H1 (cell line): ENCODE results near the gene WDR7. TPM values are rescaled to one million over a fixed set of nuclear protein-coding genes. Genes with fewer than 3 reads are reported as not detected.

Source experiments
- CTCF ChIA-PET: fragments of 300-600 bp; sonication (Branson Sonifier 250); formaldehyde crosslinking; loops from one replicate; lab custom pipeline; 2021; ENCODE audit not compliant: partially characterized antibody; lab: Charles Lee
- POLR2A ChIA-PET: fragments of 300-600 bp; sonication (Branson Sonifier 250); formaldehyde crosslinking; loops from one replicate; lab custom pipeline; 2021; ENCODE audit warnings: inconsistent platforms; ENCODE audit not compliant: partially characterized antibody; lab: Charles Lee
- DNase-seq, 2 experiments: peaks; one replicate each; pipeline versions ENCODE4 v3.0.0 to v3.0.0-alpha.2; 2010 to 2022; ENCODE audit warnings: low spot score in 2 of 2, low read depth in 1 of 2, mixed read lengths in 1 of 2
- FAIRE-seq: peaks from 2 replicates; lab custom pipeline; 2011; peaks lifted over from hg19 to GRCh38; lab: Jason Lieb, UNC
- H2AFZ ChIP-seq: 2 replicates; pipeline ENCODE4 v1.8.1; 2012; ENCODE audit warnings: low read length, inconsistent platforms
- H2AK5ac ChIP-seq: 2 replicates; pipeline ENCODE4 v1.6.1; 2013; ENCODE audit warnings: low read depth, low read length
- H2BK120ac ChIP-seq: replicated peaks from 2 replicates; pipeline ENCODE3; 2013; ENCODE audit warnings: low read depth, low read length, inconsistent platforms
- H2BK12ac ChIP-seq: 2 replicates; pipeline ENCODE4 v1.6.1; 2013; ENCODE audit warnings: low read depth, low read length
- H2BK15ac ChIP-seq: 2 replicates; pipeline ENCODE4 v1.6.1; 2013; ENCODE audit warnings: low read length
- H2BK20ac ChIP-seq: 2 replicates; pipeline ENCODE4 v1.6.1; 2013; ENCODE audit warnings: low read length
- H2BK5ac ChIP-seq: 2 replicates; pipeline ENCODE4 v1.6.1; 2013; ENCODE audit warnings: low read depth, low read length
- H3K14ac ChIP-seq: 2 replicates; pipeline ENCODE4 v1.6.1; 2013; ENCODE audit warnings: inconsistent platforms; ENCODE audit not compliant: insufficient read length
- H3K18ac ChIP-seq: 2 replicates; pipeline ENCODE4 v1.6.1; 2013; ENCODE audit warnings: low read length; ENCODE audit errors: extremely low read depth
- H3K23ac ChIP-seq: 2 replicates; pipeline ENCODE4 v1.6.1; 2013; ENCODE audit warnings: inconsistent platforms; ENCODE audit not compliant: insufficient read length
- H3K23me2 ChIP-seq: 2 replicates; pipeline ENCODE4 v1.6.1; 2013; ENCODE audit warnings: low read depth, low read length
- H3K27ac ChIP-seq: 2 replicates; pipeline ENCODE4 v1.6.1; 2011; ENCODE audit warnings: low read depth, low read length, inconsistent platforms
- H3K27me3 ChIP-seq, 4 experiments: replicated peaks in 1 of 4; 1 replicate in 1 of 4; 2 replicates in 3 of 4; pipeline versions ENCODE4 v1.6.1 to v1.8.1; 2011 to 2013; ENCODE audit warnings: low read length in 3 of 4, mild to moderate bottlenecking in 3 of 4, inconsistent platforms in 2 of 4, mixed read lengths in 2 of 4, moderate library complexity in 1 of 4; ENCODE audit not compliant: control insufficient read depth in 3 of 4, insufficient read depth in 3 of 4; ENCODE audit errors: extremely low read depth in 1 of 4
- H3K36me3 ChIP-seq, 4 experiments: 2 replicates each; pipeline versions ENCODE4 v1.6.1 to v1.8.1; 2011 to 2013; ENCODE audit warnings: mild to moderate bottlenecking in 4 of 4, low read length in 3 of 4, moderate library complexity in 2 of 4, control low read depth in 1 of 4, inconsistent platforms in 1 of 4; ENCODE audit not compliant: insufficient read depth in 4 of 4, control insufficient read depth in 2 of 4
- H3K4ac ChIP-seq: replicated peaks from 2 replicates; pipeline ENCODE3; 2013; ENCODE audit warnings: low read length, low read depth, mixed read lengths, inconsistent platforms; ENCODE audit not compliant: insufficient read length
- H3K4me1 ChIP-seq, 4 experiments: replicated peaks in 1 of 4; 1 replicate in 1 of 4; 2 replicates in 3 of 4; pipeline versions ENCODE4 v1.6.1 to v1.8.1; 2011 to 2013; ENCODE audit warnings: low read length in 3 of 4, inconsistent platforms in 2 of 4, mixed read lengths in 1 of 4; ENCODE audit not compliant: insufficient read depth in 4 of 4, control insufficient read depth in 3 of 4
- H3K4me2 ChIP-seq, 2 experiments: 2 replicates each; pipeline versions ENCODE4 v1.6.1 to v1.8.1; 2011 to 2013; ENCODE audit warnings: low read depth in 2 of 2, low read length in 2 of 2, control low read depth in 1 of 2, inconsistent platforms in 1 of 2, mild to moderate bottlenecking in 1 of 2; ENCODE audit not compliant: insufficient read depth in 1 of 2
- H3K4me3 ChIP-seq, 4 experiments: fragments of 200-600, 300-600 bp in 1 of 4; sonication (generic), shearing (Covaris generic), sonication (Bioruptor Twin) in 1 of 4; 2 replicates each; pipeline versions ENCODE4 v1.5.1 to v1.8.1; 2011 to 2016; ENCODE audit warnings: low read length in 4 of 4, low read depth in 3 of 4, control low read depth in 2 of 4, inconsistent platforms in 2 of 4, mild to moderate bottlenecking in 2 of 4, mixed read lengths in 1 of 4, moderate library complexity in 1 of 4; ENCODE audit not compliant: insufficient read depth in 2 of 4; ENCODE audit errors: extremely low read depth in 1 of 4
- H3K56ac ChIP-seq: replicated peaks from 2 replicates; pipeline ENCODE3; 2013; ENCODE audit warnings: low read depth, mild to moderate bottlenecking, mixed read lengths, low read length, inconsistent platforms; ENCODE audit not compliant: insufficient read length
- H3K79me1 ChIP-seq: 2 replicates; pipeline ENCODE4 v1.6.1; 2013; ENCODE audit warnings: low read depth, low read length, control low read depth
- H3K79me2 ChIP-seq, 2 experiments: 2 replicates each; pipeline versions ENCODE4 v1.6.1 to v1.8.1; 2012 to 2013; ENCODE audit warnings: low read length in 2 of 2, mild to moderate bottlenecking in 2 of 2, inconsistent platforms in 1 of 2; ENCODE audit not compliant: insufficient read depth in 2 of 2, control insufficient read depth in 1 of 2
- H3K9ac ChIP-seq, 4 experiments: replicated peaks in 1 of 4; 1 replicate in 1 of 4; 2 replicates in 3 of 4; pipeline versions ENCODE4 v1.6.1 to v1.8.1; 2011 to 2013; ENCODE audit warnings: low read depth in 3 of 4, low read length in 3 of 4, control low read depth in 2 of 4, mild to moderate bottlenecking in 2 of 4, moderate library complexity in 2 of 4, inconsistent platforms in 1 of 4; ENCODE audit errors: extremely low read depth in 1 of 4
- H3K9me3 ChIP-seq, 2 experiments: 2 replicates each; pipeline versions ENCODE4 v1.6.1 to v1.8.1; 2012 to 2013; ENCODE audit warnings: mild to moderate bottlenecking in 2 of 2, moderate library complexity in 2 of 2, control low read depth in 1 of 2, inconsistent platforms in 1 of 2, low read depth in 1 of 2, low read length in 1 of 2, mixed read lengths in 1 of 2; ENCODE audit not compliant: insufficient read depth in 2 of 2
- H4K20me1 ChIP-seq, 2 experiments: replicated peaks in 1 of 2; 2 replicates each; pipeline versions ENCODE3 to v1.8.1; 2011 to 2013; ENCODE audit warnings: inconsistent platforms in 2 of 2, low read length in 2 of 2, mild to moderate bottlenecking in 1 of 2; ENCODE audit not compliant: insufficient read depth in 2 of 2, control insufficient read depth in 1 of 2
- H4K5ac ChIP-seq: 2 replicates; pipeline ENCODE4 v1.6.1; 2013; ENCODE audit warnings: low read length, low read depth, mixed read lengths, inconsistent platforms; ENCODE audit not compliant: insufficient read length
- H4K8ac ChIP-seq: 2 replicates; pipeline ENCODE4 v1.8.0; 2013; ENCODE audit warnings: mild to moderate bottlenecking, moderate library complexity, low read length, inconsistent platforms; ENCODE audit not compliant: insufficient read depth; ENCODE audit errors: extremely low read depth
- H4K91ac ChIP-seq: replicated peaks from 2 replicates; pipeline ENCODE3; 2013; ENCODE audit warnings: low read length, mixed read lengths, inconsistent platforms; ENCODE audit not compliant: insufficient read length
- ASH2L ChIP-seq: fragments of 200-600, 300-600 bp; sonication (generic); IDR thresholded peaks from one replicate; pipeline ENCODE4 v1.7.1; 2017; ENCODE audit warnings: low read length
- ATF3 ChIP-seq: IDR thresholded peaks from 2 replicates; pipeline ENCODE4 v1.6.1; 2011; ENCODE audit warnings: low read depth, mild to moderate bottlenecking, low read length; ENCODE audit not compliant: insufficient read depth
- BCL11A ChIP-seq, 2 experiments: IDR thresholded peaks; one replicate each; pipeline ENCODE4 v1.6.1; 2011; ENCODE audit warnings: low read depth in 2 of 2, low read length in 2 of 2, mild to moderate bottlenecking in 2 of 2
- CHD2 ChIP-seq: IDR thresholded peaks from 2 replicates; pipeline ENCODE4 v1.6.1; 2012; ENCODE audit warnings: low read length, improper control_type of control experiment
- FOSL1 ChIP-seq: IDR thresholded peaks from 2 replicates; pipeline ENCODE4 v1.6.1; 2011; ENCODE audit warnings: mild to moderate bottlenecking, low read depth, low read length, moderate library complexity; ENCODE audit not compliant: insufficient read depth
- JUN ChIP-seq: IDR thresholded peaks from 2 replicates; pipeline ENCODE4 v1.6.1; 2011; ENCODE audit warnings: low read depth, mild to moderate bottlenecking, improper control_type of control experiment, low read length
- JUND ChIP-seq: IDR thresholded peaks from 2 replicates; pipeline ENCODE4 v1.6.1; 2011; ENCODE audit warnings: mild to moderate bottlenecking, improper control_type of control experiment, low read length
- KDM5A ChIP-seq: fragments of 200-600 bp; IDR thresholded peaks from 2 replicates; pipeline ENCODE4 v1.7.1; 2012; ENCODE audit warnings: mild to moderate bottlenecking, low read length, inconsistent platforms, mixed read lengths
- MAX ChIP-seq: IDR thresholded peaks from 2 replicates; pipeline ENCODE4 v1.6.1; 2012; ENCODE audit warnings: inconsistent platforms
- NRF1 ChIP-seq: IDR thresholded peaks from 2 replicates; pipeline ENCODE4 v1.6.1; 2011; ENCODE audit warnings: mild to moderate bottlenecking, low read depth, low read length, improper control_type of control experiment
- RFX5 ChIP-seq: IDR thresholded peaks from 2 replicates; pipeline ENCODE4 v1.6.1; 2011; ENCODE audit warnings: low read depth, low read length, improper control_type of control experiment, borderline replicate concordance
- SIX5 ChIP-seq: IDR thresholded peaks from 2 replicates; pipeline ENCODE4 v1.6.1; 2011; ENCODE audit warnings: mild to moderate bottlenecking, low read depth, low read length
- SP2 ChIP-seq: IDR thresholded peaks from 2 replicates; pipeline ENCODE4 v1.6.1; 2012; ENCODE audit warnings: mild to moderate bottlenecking, low read length, inconsistent platforms
- TAF7 ChIP-seq: optimal IDR thresholded peaks from 2 replicates; pipeline ENCODE3; 2011; ENCODE audit warnings: low read depth, mild to moderate bottlenecking, inconsistent platforms, low read length, moderate library complexity, borderline replicate concordance
- TCF12 ChIP-seq: IDR thresholded peaks from 2 replicates; pipeline ENCODE4 v1.6.1; 2011; ENCODE audit warnings: low read depth, mild to moderate bottlenecking, low read length
- ZNF274 ChIP-seq: IDR thresholded peaks from 2 replicates; pipeline ENCODE4 v1.7.0; 2012; ENCODE audit warnings: low read length, borderline replicate concordance; ENCODE audit errors: extremely low read depth
- WGBS, 2 experiments: shearing (Covaris generic) in 1 of 2; methylation state at CpG; one replicate each; pipeline versions ENCODE4 v1.1.6 to v1.1.7; 2013 to 2015; ENCODE audit warnings: low lambda C conversion rate in 2 of 2, mixed read lengths in 2 of 2, inconsistent platforms in 1 of 2, low coverage in 1 of 2, missing lambda C conversion rate in 1 of 2; ENCODE audit not compliant: insufficient replicate concordance in 2 of 2, insufficient coverage in 1 of 2, insufficient read length in 1 of 2; ENCODE audit errors: extremely low coverage in 1 of 2, missing lambda C conversion rate in 1 of 2; 5-methylcytosine and 5-hydroxymethylcytosine counted together
- polyA plus RNA-seq, 7 experiments: library from polyadenylated mRNA; depleted of rRNA in 3 of 7; stranded (reverse) in 5 of 7; unstranded in 2 of 7; fragments of >200 nt in 5 of 7; fragments of 200-250 nt in 2 of 7; gene quantifications; 1 replicate in 5 of 7; 2 replicates in 1 of 7; 4 replicates in 1 of 7; pipeline versions ENCODE4 v1.2.1 to v1.2.3, GENCODE V29; 2011 to 2013; ENCODE audit warnings: missing spikeins in 2 of 7, mixed read lengths in 2 of 7
- total RNA-seq: library from RNA; stranded (reverse); fragmentation: NEBNext Ultra II Directional; extraction: Animal tissue kit (Norgen Biotek cat#: 25700); gene quantifications from 2 replicates; pipeline ENCODE4 v1.2.1, GENCODE V29; 2021

Gene WDR7
- total and polyA plus RNA-seq, 2 of the 8 experiments (the other 6 are each of a cell fraction or from before 2014, with no cell fraction given), result 5.5 to 15.2 TPM

- Histone ChIP-seq H3K4me1 (peaks cover 0 to 2% (median 0%) of the 10 kb centered on the region in 4 experiments; a peak in 1 of 7 replicates), H3K9me3 (no peaks in the 10 kb centered on the region), H3K4ac (no peak overlapping the region), H2BK5ac (no peak overlapping the region), H4K5ac (no peak overlapping the region), H2BK12ac (no peak overlapping the region), H2BK15ac (no peak overlapping the region), H2AFZ (no peak overlapping the region), H3K36me3 (no peaks in the 10 kb centered on the region), H3K27ac (no peak overlapping the region), H3K56ac (no peak overlapping the region), H3K23ac (no peak overlapping the region), H3K4me3 (no peak overlapping the region), H3K23me2 (no peaks in the 10 kb centered on the region), H3K79me2 (no peaks in the 10 kb centered on the region), H2AK5ac (no peak overlapping the region), H2BK120ac (no peak overlapping the region), H3K27me3 (no peaks in the 10 kb centered on the region), H3K4me2 (no peak overlapping the region), H3K14ac (no peak overlapping the region), H3K79me1 (no peaks in the 10 kb centered on the region), H4K20me1 (no peaks in the 10 kb centered on the region), H3K9ac (no peak overlapping the region), H2BK20ac (no peak overlapping the region), H4K8ac (no peak overlapping the region), H3K18ac (no peak overlapping the region), H4K91ac (no peak overlapping the region)
- no peak for DNase-seq
- POLR2A ChIA-PET, result no interaction called here
- WGBS, 2 experiments, result 89% methylated on average over 2 of the region's 2 CpGs; no CpG with 5 or more reads in 1 of the 2 experiments
- no peak for FAIRE-seq
- CTCF ChIA-PET, result no interaction called here
- TF ChIP-seq FOSL1, result no peak
- TF ChIP-seq JUND, result no peak
- no peak for TF ChIP-seq ZNF274
- no peak for TF ChIP-seq NRF1
- no peak for TF ChIP-seq BCL11A (IDR thresholded peaks at IDR 0.05; ENCODE audit: low read depth in 2 of 2, low read length in 2 of 2)
- no peak for TF ChIP-seq SP2
- no peak for TF ChIP-seq RFX5
- no peak for TF ChIP-seq ASH2L
- no peak for TF ChIP-seq JUN
- no peak for TF ChIP-seq CHD2
- no peak for TF ChIP-seq TCF12
- no peak for TF ChIP-seq SIX5
- TF ChIP-seq TAF7, result no peak
- TF ChIP-seq MAX, result no peak
- no peak for TF ChIP-seq KDM5A
- TF ChIP-seq ATF3, result no peak
These were observed 326.6 kb downstream of the WDR7 start for GRCh38 chr18:56977771-56978170.
